HG02571 (cell line): ENCODE measurements around the gene FRMPD1.
"Not testable (repeated sequence)": the region's sequence is repeated elsewhere in the genome, so short reads cannot be mapped to it uniquely, and the experiment has no call there.

Source experiments
- ATAC-seq: cut with Tn5 transposase; IDR thresholded peaks from one replicate; pipeline ENCODE4 v1.9.1; 2021; ENCODE audit warnings: mild to moderate bottlenecking, moderate library complexity; ENCODE audit not compliant: unreplicated experiment

The FRMPD1 gene

DNA sequence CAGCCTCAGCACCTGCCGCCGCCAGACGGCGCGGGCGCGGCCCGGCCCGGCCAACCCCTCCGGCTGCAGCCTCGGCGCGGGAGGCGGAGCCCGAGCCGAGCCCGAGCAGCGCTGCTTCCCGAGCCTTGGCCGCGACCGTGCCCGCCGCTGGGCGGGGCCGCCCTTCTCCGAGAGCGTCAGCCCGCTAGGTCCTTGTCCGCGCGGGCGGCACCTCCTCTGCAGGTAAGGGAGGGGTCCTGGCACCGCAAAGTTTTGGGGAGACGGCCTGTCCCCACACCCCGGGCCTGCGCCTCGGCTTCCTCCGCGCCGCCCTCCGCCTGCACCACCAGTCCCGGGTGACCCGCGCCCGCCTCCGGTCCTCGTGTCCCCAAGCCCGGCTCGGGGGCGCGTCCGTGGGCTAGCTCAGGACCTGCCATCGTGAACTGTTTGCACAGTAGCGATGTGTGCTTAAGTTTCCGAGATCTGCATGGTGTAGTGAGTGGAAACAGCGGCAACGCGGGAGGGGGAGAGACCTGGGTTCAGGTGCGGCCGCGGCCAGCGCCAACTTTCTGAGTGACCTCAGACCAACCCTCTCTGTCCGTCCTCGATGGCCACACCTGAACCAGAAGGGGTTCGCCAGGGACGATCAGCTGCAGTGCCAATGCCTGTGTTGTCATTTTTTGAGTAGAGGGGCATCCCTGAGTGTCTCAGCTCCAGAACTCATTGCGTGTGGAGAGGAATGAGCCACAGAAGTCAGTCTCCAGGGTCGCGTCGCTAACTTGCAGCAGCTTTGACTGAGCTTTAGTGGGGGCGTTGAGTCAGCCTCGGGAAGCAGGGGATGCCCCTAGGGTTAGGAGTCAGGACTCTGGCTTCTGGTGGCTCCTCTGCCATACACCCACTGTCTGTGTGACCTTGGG, at the start of gene FRMPD1:
Gene FRMPD1, plus strand, starts transcription at position 82 of the 896 bp plus-strand sequence. CDS start 41,688 bp downstream, outside the sequence.
- no peak for ATAC-seq

GRCh38 chr9:37602061-37602460, 48.7 kb upstream of the FRMPD1 start:
- ATAC-seq, result not testable (repeated sequence)

GRCh38 chr9:37602817-37603216, 47.9 kb upstream of the FRMPD1 start:
- no peak for ATAC-seq

DNA sequence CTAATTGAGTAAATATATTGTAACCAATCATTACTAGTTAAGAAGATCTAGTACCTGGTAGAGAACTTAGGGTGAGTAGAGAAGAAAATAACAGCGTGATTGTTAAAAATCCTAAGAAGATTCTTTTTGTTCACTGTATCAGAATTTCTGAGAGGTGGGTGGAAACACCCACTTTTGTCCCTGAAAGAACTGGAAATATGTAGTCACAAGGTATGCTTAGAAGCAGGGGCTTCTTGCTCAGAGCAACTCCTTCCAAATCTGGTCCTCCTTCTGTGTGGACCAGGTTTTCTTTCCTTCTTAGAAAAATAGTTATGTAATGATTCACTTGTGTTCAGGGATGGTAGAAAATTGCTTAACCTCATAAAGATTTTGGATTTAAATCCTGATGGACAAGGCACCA, 46.5 kb upstream of the FRMPD1 start:
- ATAC-seq, result no peak

GRCh38 chr9:37608250-37608649, 42.5 kb upstream of the FRMPD1 start:
- no peak for ATAC-seq

DNA sequence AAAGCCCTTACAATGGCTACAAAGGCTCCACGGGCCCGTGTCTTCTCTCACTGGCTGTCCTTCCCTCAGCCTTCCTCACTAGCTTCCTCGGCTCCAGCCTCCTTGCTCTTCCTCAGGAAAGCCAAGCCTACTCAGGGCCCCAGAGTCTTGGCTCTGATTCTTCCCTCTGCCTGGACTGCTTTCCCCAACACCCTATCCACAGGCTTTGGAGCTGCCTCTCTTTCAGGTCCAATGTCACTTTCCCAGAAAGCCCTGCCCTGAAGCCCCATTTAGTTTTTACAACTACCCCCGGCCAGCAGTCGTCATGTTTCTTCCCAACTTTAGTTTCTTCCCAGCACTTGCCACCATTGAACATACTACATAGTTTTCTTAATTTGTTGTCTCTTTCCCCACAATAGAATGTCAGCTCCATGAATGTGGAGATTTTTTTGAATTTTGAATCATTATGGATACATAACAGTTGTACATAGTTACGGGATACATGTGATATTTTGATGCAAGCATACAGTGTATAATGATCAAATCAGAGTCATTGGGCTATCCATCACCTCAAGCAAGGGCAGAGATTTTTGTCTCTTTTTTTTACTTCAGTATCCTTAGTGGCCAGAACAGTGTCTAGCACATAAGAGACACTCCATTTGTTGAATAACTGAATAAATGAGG, 40.9 kb upstream of the FRMPD1 start:
- no peak for ATAC-seq

DNA sequence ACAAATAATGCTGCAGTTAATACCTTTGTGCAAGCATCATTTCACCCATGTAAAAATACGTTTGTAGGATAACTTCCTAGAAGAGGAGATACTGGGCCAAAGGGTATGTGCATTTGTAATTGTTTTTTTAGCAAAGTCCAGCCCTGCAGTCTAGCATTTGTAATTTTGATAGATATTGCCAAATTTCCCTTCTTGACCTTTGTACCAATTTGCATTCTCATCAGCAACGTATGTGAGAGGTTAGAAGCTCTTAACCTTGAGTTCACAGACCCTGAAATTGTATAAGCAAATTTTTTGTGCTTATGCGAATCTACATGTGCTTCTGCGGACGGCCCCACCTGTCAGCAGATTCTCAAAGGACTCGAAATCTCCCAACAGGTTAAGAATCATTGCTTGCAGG, 39.7 kb upstream of the FRMPD1 start:
- no peak for ATAC-seq

- ATAC-seq, result no peak
Measured at GRCh38 chr9:37611961-37612360, 38.8 kb upstream of the FRMPD1 start.

DNA sequence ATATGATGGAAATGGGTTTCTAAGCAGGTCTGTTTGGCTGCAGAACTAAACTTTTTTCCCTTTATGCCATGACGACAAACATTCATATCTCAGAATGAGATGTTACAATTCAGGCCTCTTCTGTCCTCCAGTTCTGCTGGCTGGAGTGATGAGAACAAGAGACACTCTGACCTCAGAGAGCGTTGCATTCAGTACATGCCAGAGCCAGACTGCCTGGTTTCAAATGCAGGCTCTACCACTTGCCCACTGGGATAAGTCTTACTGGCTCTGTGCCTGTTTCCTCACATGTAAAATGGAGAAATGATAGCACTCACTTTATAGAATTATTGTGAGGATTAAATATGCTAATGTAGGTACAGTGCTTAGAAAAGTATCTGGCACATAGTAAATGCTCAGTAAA, 33.6 kb upstream of the FRMPD1 start:
- no peak for ATAC-seq

DNA sequence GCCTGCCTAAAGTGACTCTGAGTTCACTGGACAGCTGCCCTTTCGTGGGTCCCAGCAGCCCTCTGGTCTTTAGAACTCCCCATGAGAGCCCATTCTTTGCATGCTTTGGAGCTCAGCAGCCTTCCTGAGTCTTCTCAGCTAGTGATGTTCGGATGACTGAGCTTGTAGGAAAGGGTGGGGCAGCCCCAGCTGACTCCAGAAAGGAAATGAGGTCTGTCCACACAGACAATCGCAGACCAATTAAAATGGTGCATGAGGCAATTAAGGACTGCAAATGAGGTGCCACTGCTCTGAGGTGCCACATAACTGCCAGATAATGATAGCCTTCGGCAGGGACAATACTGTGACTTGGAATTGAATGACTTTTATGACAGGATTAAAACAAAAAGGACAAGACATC, 32.9 kb upstream of the FRMPD1 start:
- ATAC-seq, result no peak

- no peak for ATAC-seq
Measured at GRCh38 chr9:37618817-37619216, 31.9 kb upstream of the FRMPD1 start.

- ATAC-seq, result no peak
Measured at GRCh38 chr9:37619806-37620205, 30.9 kb upstream of the FRMPD1 start.

DNA sequence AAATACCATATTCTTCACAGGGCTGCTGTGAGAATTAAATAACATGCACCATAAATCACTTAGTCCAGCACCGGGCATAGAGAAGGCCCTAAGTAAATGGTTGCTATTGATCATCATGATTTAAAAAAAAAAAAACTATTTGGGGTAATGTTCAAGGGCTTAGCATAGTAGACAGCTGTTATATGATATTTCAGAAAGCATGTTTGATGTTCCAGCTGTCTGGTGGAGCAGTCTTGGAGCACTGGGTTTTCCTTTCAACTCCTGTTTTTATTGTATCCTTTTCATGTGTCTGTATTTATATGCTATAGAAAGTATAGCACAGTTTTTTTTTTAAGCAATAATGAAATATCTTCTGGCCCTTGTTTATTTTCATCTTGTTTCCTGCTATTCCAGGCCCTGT, 30.4 kb upstream of the FRMPD1 start:
- no peak for ATAC-seq

DNA sequence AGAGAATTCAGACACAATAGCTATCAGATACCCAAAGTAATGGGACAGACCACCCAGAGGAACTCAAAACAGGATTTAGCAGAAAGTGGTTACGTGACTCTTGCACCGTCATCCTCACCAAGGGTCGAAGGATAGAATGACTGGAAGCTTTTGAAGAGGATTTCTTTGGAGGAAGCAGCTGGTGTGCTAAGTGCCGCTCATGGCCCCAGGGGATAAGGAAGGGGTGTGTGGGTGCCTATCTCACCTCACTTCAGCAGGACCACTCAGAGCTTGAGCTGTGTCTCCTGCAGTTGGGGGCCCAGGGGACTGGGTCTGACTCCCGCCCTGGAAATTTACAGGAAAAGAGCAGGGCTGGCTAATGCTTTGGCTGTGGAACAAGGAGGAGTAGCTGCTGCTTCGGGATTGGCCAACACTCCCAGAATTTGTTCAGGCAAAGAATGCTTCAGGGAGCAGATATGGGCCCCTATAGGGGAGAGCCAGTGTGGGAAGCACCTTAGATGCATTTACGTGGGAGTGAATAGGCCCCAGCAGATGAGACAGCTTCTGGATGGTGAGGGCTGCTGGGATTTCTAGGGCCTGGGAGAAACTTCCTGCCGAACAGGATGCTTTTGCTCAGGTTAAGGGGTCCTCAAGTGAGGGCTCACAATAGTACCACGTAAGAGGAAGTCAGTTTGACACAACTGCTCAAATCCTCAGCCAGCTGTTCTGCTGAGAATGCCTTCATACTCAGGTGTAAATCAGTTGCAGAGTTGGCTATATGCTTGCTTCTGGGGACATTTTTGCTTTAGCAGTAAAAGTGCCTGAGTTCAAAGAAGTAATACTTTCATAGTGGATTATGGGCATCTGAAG, 29.3 kb upstream of the FRMPD1 start:
- ATAC-seq, result no peak

DNA sequence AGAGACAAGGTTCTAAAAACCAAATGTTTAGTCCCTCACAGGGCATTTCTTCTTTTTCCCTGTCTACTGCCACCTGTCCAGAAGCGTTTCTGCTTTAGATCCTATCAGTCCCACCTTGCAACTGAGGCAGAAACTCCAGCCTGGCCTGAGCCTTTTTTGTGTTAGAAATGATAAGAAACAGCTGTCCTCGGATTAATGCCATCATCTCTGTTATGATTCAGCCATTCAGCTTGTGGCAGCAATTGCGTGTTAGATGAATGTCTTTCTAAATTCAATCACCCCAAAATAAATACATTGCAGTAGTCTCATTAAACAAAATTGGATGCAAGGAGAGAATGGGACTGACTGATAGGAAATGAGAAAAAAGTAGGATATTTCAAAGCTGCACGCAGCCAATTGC, 28.3 kb upstream of the FRMPD1 start:
- no peak for ATAC-seq

DNA sequence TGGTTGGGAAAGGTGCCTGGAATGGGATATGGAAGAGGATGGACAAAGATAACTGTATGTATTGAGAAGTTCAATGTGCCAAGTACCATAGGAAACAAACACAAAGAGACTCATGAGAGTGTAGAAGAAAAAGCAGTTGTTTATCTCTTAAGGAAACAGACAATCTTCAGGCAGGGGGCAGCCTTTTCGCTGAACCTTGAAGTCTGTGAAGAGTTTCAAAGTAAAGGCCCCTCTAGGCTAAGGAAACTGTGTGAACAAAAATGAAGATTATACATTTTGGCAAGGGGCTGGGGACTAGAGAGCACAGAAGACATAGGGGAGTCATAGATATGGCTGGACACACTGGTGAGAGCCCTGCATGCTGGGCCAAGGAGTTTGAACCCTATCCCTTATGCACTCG, 27.5 kb upstream of the FRMPD1 start:
- ATAC-seq, result no peak

- ATAC-seq, result no peak
Measured at GRCh38 chr9:37624073-37624472, 26.7 kb upstream of the FRMPD1 start.

- no peak for ATAC-seq
Measured at GRCh38 chr9:37625036-37625757, 25.6 kb upstream of the FRMPD1 start.

DNA sequence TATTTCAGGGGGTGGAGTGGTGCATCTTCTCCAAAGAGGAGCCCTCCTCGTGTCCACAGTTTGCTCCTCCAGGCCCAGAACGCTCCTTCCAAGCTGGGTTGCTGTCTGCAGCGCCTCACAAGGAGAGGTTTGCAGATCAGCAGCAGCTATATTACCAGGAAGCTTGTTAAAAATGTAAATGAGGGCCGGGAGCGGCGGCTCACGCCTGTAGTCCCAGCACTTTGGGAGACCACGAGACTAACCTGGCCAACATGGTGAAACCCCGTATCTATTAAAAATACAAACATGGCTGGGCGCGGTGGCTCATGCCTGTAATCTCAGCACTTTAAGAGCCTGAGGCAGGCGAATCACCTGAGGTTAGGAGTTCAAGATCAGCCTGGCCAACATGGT, 25.0 kb upstream of the FRMPD1 start:
- no peak for ATAC-seq

DNA sequence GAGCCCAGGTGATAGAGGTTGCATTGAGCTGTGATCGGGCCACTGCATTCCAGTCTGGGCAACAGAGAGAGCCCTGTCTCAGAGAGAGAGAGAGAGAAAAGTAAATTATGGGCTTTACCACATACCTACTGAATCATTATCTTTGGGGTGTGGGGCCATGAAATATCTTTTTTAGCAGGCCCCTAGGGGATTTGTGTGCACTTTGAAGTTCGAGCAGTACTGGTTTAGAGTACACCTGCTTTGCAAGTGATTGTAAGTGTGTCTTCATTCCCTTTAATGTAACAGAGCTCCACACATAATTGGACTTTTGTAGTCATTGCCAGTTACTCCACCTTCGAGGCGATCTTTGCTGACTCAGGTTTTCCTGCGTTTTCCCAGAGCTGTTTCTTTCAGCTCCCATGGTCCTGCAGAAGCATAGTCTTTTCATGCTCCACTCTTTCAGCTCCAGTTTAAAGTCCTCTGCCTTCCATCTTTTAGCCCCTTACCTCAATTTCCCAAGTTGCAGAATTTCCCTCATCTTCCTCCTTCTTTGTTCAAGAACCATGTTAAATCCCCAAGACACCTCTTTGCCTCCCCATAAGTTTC, 24.0 kb upstream of the FRMPD1 start:
- ATAC-seq, result no peak
